NCI-H1092 (cell line): ENCODE results near the gene OSBPL5.

Experiments
- DNase-seq: peaks from one replicate; lab custom pipeline; 2025; lab: John Stamatoyannopoulos, UW

The OSBPL5 gene

DNA sequence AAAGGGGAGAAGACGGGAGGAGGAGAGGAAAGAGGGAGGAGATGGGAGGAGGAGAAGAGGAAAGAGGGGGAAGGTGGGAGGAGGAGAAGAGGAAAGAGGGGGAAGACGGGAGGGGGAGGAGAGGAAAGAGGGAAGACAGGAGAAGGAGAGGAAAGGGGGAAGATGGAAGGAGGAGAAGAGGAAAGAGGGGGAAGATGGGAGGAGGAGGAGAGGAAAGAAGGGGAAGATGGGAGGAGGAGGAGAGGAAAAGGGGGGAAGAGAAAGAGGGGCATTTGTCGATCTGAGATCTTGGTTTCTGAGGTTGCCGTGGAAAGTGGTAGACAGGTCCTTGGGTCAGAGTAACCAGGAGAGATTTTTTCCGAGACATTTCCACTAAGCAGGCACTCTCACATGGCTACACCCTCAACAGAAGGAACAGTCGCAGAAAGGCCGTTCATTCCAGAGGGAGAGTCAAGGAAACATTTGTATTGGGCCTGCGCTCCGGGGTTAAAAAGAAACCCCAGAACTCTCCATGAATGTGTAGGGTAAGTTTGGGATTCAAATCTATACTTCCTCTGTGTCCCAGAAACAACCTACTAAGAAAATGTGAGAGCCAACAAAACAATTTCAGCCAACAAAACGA lies 68.1 kb downstream of the OSBPL5 start:
- no peak for DNase-seq

DNA sequence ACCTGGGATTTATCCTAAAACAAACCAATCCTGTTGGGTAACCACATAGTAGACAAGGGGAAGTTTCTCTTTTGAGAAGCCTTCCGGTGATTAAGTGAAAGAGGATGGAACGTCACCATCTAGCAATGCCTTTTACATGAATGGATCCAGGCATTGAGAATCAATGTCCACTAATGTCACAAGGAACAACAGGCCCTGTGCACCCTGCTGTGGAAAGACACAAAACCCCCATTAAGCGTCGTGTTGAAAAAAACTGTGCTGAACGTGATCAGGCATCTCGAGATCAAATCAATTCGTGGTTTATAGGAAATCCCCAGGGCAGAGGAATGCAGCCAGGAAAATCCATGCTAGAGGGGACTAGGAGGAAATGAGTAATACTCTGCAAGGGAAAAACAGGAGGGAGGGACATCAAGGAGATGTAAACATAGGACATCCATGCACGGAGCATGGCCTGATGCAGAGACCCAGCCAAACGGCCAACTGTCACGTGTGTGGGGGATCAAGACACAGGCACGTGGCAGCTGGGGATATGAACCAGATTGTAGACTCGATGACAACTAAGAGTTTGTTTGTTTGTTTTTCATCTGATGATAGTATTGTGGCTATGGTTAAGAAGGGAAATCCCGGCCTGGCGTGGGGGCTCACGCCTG lies 69.3 kb downstream of the OSBPL5 start:
- no peak for DNase-seq

DNA sequence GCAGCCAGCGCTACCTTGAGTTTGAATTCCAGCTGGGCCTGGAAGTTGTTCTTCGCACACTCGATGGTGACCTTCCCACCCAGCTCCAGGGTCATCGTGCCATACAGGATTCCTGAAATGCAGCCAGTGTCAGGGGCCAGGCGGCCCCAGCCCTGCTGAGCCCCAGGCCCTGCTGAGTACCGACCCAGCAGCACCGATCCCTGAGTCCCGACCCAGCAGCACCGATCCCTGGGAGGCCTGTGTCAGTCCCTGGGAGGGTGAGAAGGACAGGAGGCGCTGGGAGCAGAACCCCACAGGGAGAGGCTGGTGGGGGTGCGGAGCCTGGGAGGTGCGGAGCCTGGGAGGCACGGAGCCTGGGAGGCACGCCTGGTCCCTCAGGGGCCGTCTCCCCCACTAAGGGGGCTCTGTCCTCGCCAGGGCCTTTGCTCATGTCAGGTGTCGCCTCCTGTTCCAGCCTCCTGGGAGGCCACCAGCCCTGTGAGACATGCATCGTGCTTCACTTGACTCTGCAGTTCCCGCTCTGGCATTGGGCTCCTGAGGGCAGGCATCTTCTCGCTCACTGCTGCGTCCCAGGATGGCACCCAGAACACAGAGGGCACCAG lies 70.8 kb downstream of the OSBPL5 start:
- DNase-seq = no peak

DNA sequence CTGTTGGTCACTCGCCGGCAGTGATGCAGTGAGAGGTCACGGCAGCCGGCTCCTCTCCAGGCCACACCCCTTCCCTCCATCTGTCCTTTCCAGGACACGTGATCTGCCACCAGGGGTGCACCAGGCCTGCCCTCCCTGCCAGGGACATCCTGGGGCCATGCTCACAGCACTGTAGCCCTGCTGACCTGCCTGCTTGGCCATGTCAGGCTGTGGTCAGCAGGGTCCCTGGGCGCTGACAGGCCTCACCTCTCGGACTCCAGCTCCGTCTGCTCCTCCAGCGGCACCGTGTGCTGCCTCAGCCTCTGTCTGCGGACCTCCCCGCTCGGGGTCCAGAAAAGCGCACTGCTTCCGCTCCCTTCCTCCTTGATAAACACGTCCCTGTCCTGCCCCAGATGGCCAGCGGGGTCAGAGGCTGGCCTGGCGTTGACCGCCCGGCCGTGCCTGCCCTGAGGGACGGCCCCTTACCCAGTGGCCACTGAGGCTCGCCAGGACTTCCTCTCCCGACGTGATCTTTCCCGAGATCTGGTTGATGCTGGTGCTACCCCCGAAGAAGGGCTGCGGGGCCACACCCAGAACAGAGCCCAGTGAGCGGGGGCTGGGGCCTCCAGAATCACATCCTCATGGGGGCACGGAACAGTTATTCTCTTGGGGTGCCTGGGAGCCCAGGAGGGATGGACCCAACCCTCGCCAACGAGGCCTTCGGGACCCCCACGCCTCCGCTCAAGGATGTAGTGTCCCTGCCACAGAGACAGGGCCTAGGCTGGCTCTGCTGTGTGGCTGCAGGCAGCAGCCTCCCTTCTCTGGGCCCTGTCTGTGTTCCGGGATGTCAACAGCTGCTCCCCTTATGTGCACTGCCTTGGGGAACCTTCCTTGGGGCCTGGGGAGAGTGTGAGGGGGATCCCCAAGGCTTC lies 71.6 kb downstream of the OSBPL5 start:
- no peak for DNase-seq

DNA sequence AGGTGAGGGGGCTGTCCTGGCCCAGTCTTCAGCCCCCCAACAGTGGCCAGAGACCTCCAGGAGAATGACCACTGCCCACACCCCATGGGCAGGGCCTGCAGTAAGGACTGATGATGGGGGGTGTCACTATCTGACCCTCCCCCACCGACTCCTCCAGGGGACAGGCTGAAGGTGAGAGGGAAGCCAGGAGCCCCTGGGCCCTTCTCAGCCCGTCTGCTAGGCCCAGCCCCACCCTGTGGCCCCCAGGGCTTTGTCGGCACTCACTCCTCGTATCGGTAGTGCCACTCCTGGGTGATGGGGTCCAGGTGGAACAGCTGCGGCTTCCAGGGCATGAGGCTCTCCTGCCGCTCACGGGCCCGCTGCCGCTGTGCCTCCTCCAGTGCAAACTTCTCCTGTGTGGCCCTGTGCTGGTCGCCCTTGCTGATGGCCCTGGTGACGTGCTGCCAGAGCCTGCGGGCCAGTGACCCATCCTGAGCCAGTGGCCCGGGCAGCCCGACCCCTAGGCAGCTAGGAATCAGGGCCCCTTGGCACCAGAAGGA lies 72.4 kb downstream of the OSBPL5 start:
- no peak for DNase-seq

DNA sequence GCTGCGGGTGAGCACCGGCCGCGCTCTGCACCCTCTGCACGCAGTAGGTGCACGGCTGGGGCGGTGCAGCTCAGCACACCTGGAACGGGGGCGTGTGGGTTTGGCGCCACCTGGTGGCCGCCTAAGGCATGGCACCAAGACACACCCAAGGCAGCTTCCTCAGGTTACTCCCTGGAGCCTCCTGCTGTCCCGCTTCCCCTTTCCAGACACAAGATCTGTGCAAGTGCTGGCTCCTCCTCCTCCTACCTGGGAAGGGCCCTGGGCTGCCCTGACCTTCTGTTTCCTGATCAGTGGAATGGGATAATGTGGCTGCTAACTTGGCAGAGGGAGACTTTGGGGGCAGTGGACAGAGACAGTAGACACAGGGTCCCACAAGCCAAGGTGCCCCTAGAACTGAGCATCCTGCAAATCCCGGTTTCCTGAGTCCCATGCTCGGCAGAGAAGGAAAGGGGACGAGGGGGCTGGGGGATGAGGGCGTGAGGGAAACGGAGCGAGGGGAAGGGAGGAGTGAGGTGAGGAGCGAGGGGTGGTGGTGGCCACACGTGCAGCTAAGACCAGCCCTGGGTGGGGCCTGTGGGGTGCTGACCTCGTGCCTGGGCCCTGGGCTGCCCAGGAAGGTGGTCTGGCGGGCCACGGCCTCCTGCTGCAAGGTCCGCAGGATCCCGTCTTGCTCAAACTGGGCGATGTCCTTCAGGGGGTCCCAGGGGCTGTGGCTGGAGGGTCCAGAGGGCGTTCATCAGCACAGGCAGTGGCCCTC lies 73.1 kb downstream of the OSBPL5 start:
- DNase-seq = peak; percentile 24

DNA sequence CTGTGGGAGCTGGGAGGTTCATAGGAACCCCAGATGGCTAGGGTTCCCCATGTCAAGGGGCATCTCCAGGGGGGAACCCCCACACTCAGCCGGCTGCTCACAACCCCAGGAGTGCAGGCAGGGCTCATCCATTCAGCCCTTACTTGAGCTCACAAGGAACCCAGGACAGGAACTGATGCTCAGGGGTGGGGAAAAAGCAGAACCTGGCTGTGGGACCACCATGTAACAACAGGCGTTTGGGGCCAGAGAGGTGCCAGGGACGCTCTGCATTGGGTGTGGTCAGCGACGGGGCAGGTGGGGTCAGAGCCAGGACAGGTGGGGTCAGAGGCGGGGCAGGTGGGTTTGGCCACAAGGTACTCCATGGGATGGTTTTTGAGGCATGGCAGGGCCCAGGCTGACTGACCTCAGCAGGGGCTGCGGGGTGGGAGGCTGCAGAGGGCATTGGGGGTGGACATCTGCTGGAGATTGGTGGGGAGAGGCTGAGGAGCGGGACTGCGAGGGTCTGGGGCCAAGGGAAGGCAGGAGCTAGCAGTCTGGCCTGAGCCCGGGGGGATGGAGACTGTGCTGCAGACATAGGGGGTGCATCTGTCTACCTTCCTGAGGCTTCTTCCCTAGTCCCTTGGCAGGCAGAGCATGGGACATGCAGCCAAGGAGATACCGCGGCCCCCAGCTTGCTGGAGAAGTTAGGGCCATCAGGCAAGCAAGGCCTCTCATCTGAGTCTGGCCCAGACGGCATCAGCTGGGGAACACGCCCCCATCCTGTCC lies 73.8 kb downstream of the OSBPL5 start:
- DNase-seq = no peak

DNA sequence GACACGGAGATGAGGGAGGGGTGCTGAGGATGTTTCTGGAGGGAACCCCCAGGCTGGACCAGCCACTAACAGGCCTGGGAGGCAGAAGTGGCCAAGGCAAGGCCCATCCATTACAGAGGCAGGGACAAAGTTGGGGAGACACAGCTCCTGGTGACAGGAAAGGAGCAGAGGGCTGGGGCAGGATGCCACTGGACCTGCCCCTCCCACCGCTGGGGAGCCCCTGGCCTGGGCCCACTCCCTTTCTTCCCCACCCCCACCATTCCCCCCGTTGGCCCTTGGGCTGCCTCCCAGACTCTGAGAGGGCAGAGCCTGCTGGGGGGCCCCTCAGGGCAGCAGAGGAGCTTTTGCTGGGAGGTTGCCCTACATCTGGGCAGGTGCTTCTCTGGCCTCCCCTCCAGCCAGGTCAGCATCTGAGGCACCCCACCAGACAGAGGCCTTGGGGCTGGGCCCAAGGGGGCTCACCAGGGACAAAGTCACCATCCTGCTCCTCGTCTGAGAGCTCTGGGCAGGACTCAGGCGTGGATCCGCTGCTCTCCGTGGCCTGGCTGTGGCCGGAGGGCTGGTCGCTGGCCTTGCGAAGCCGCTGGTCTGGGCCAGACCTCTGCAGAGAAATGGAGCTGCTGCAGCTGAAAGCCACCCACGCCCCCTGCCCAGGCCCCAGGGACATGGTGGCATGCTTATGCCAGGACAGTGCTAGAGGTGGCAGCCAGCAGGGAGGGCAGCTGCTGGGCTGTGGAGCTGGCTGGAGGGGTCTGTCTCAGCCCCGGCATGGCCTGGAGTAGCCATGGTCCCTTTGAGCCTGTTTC lies 74.8 kb downstream of the OSBPL5 start:
- no peak for DNase-seq

DNA sequence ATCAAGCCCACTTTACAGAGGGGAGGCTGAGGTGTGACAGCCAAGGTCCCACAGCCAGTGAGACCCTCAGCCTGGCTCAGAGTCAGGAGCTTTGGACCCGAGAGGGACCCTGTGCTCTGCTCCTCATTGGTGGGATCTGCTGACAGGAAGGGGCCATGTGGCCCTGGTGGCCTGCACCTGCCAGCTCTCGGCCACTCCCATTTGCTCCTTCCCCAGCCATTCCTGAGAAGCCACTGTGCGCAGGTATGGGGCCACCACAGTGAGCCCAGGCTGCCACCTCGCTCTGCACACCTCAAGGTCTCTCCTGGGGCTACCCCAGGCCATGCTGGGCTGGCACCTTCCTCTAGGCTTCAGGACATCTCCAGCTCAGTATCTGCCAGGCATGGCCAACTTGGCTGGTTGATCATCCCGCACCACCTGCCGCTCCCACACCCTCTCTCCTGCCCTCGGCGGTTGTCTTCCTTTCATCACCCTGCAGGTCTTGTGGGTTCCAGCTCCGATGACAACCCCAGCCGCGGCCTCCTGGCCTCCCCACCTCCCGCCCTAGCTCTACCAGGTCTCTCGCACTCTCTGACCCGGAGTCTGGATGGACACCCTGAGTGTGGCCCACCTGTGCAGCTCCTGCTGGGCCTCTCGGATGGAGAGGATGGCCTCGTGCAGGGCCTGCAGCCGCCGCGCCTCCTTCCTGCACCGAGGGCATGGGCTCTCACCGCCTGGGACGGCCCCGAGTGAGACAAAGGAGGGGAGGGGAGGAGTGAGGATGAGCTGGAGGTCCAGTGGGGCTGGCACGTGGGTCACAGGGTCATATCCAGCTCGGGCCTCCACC lies 75.7 kb downstream of the OSBPL5 start:
- DNase-seq = no peak

DNA sequence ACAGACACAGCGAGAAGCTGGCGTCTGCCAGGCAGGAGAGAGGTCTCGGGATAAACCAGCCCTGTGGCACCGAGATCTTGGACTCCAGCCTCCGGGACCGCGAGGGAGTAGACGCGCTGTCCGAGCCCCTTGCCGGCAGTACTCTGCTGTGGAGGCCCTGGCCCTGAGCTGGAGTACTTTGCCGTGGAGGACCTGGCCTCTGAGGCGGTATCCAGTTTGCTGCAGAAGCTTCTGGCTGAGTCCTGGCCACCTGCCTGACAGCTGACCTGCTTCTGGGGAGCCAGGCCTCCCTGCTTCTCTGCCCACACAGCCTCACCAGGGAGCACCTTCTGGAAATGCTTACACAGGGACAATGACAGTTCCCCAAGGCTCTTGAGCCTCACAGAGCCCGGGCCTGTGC lies 76.3 kb downstream of the OSBPL5 start:
- DNase-seq = no peak

DNA sequence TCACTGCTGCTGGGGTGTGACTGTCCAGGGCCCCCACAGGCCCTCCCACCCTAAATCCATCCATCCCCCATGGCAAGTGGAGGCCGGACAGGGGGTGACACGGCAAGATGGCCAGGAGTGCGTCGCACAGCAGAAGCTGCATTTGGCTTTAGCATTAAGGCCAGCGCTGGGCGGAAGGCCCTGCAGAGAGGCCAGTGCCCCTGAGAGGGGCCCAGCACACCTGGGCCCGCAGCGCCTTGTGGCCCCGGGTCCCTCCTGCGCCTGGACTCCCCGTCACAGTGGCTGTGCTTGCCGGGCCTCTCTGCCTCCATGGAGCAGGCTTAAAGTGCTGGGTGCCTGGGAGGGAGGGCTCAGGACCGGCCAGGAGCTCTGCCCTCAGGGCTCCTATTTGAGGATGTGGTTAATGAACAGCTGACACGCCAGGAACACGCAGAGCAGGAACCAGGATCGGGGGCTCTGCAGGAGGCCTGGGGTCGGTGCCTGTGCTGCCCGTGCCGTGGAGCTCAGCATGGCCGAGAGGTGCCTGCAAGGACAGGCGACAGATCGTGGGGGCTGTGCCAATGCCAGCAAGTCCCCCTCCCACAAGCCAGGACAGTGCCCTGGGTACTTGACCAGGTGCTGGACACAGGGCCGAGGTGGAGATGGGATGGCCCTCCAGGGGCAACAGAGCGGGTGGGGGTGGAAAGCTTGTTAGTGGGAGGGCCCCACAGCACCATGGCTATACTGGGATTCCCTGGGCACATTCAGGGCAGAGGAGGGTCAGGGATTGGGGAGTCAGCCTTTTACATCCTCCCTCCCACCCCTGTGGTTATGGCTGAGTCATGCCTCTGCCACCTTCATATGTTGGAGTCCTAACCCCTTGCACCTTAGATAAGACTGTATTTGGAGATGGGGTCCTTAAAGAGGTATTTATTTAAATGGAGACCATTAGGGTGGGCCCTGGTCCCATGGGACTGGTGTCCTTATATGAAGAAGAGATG lies 77.0 kb downstream of the OSBPL5 start:
- DNase-seq = no peak

DNA sequence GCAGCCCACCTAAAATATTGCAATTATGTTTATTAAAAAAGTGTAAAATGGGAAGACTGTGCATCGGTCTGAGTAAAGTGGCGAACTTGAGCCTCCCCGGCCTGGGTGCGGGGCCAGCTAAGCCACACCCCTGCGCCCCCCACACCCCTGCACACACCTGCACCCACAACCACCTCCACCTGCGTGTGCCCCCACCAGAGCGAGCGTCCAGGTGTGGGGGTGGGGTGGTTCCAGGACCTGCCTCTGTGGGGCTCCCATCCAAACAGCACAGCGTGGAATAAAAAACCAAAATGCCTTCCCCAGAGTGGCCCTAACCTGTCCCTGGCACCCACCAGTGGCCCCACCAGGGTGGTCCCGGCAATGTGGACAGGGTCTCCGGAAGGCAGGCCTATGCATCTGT lies 77.7 kb downstream of the OSBPL5 start:
- DNase-seq = no peak

DNA sequence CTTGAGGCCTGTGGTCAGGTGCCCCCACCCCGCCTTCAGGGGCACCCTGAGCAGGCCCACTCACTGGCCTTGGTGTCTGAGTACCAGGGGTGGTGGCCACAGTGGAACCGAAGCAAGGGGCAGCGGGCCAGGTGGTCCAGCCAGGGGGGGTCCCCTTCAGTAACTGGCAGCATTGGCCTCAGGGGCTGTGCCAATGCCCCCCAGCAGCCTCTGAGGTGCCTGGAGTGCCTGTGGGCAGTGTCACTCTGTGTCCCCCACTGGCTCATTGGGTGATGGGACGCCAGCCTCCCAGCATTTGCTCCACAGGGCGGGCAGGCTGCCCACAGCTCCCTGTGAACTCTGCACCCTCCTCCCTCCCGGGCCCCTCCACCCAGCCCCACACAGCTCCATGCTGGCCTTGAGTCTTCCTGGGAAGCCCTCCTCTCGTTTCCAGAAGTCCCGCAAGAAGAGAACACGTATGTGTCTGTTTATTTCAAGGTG lies 78.4 kb downstream of the OSBPL5 start:
- no peak for DNase-seq

DNA sequence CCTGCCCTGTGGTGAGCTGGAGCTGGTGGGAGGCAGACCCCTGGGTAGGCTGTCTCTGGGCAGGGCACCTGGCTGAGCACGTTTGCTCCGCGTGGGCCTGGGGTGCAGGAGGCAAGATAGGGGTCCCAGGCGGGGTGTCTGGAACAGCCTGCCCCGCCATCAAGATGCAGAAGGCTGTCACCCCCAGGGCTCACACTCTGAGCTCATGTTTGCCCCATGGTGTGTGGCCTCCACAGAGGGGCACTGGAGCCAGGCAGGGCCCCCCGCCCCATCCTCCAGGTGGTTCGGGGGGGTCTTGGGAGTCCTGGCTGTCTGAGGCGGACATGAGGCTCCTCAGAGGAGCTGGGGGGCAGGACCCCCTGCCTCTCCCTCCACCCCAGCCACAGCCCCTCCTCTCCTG lies 79.0 kb downstream of the OSBPL5 start:
- no peak for DNase-seq

DNA sequence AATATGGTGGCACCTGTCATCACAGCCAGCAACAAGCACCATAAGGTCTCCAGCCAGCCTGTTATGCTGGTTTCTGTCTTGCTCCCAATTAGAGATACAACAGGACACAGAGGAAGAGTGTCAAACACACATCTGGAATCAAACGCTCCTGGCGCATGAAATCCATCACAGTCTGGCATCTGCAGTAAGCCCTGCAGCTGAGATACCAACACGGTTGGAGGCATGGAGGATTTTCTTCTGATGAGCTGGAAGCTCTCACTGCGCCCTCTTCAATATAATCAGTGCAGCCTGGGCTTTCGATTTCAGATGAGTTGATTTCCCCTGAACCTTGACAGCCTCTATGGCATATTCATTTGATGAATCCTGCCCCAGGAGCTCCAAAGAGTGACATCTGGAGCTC lies 80.1 kb downstream of the OSBPL5 start:
- no peak for DNase-seq

DNA sequence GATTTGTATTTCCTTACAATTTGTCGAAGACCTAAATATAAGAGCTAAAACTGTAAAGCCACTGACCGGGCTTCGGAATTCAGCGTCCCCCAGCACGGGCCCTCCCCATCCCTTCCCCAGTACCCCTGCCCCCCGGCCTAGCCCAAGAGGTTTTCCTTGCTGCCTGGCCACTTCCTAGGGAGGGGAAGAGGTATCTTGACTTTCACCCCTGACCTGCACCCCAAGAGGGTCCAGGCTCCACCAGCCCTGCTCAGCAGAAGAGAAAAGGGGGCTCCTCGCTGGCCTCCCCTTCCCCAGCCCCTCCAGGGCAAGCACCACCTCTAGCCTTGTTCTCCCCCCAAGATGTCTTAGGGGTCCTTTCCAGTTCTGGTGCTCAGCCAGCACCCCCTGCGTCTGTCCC lies 81.8 kb downstream of the OSBPL5 start:
- DNase-seq = no peak

DNA sequence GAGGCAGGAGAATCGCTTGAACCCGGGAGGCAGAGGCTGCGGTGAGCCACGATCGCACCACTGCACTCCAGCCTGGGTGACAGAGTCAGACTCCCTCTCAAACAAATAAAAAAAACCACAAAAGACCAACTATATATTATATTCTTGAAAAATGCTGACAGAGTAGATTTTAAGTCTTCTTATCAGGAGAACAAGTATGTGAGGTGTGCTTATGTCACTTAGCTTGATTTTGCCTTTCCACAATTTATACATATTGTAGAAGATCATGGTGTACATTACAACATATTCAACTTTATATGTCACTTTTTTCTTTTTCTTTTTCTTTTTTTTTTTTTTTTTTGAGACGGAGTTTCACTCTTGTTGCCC lies 83.7 kb downstream of the OSBPL5 start:
- DNase-seq = no peak
